Activated B cell treated with CpG ODN at 0.5 μM for 24 hours (primary cell): Measurements from ENCODE around the gene RALGAPB. TPM values are rescaled to one million over a fixed set of nuclear protein-coding genes. Genes with fewer than 3 reads are reported as not detected.

Source experiments
- ATAC-seq: fragments of 200-7000 bp; cut with Tn5 transposase; one replicate; pipeline ENCODE4 v1.10.0; 2021; ENCODE audit warnings: low read depth, mild to moderate bottlenecking, moderate library complexity
- CTCF ChIA-PET: fragments of 350-600 bp; sonication (Branson Sonifier 250); formaldehyde crosslinking; loops from one replicate; lab custom pipeline; 2021; ENCODE audit warnings: antibody characterized with exemption; lab: Charles Lee
- POLR2A ChIA-PET: fragments of 350-600 bp; sonication (Branson Sonifier 250); formaldehyde crosslinking; loops from one replicate; lab custom pipeline; 2021; ENCODE audit warnings: antibody characterized with exemption; lab: Charles Lee
- DNase-seq: peaks from one replicate; pipeline ENCODE4 v3.0.0; 2022
- H3K27ac Mint-ChIP-seq: one replicate; pipeline ENCODE4 v1.8.0; 2020; ENCODE audit warnings: mixed read lengths
- H3K27me3 Mint-ChIP-seq: one replicate; pipeline ENCODE4 v1.8.0; 2021; ENCODE audit warnings: mixed read lengths
- H3K36me3 Mint-ChIP-seq: one replicate; pipeline ENCODE4 v1.8.0; 2021; ENCODE audit warnings: low read depth, mixed read lengths
- H3K4me1 Mint-ChIP-seq: one replicate; pipeline ENCODE4 v1.8.0; 2021; ENCODE audit warnings: mixed read lengths
- H3K4me3 Mint-ChIP-seq: one replicate; pipeline ENCODE4 v1.8.0; 2020; ENCODE audit warnings: mild to moderate bottlenecking, mixed read lengths
- H3K9me3 Mint-ChIP-seq: one replicate; pipeline ENCODE4 v1.8.0; 2020; ENCODE audit warnings: mixed read lengths
- CTCF ChIP-seq: fragments of 200-600 bp; IDR thresholded peaks from one replicate; pipeline ENCODE4 v1.8.0; 2022; ENCODE audit warnings: antibody characterized with exemption, mild to moderate bottlenecking
- intact Hi-C: fragments of 100-400 bp; cut with micrococcal nuclease; formaldehyde crosslinking; loops from one replicate; pipeline ENCODE4 v1.15.1; 2024
- total RNA-seq: library from RNA; stranded (reverse); gene quantifications from 2 replicates; pipeline ENCODE4 v1.2.3, GENCODE V29; 2022

Gene RALGAPB
- total RNA-seq, 1 donor from 2014 or later, result 48.3 TPM

GRCh38 chr20:38548356-38549083 is 75.9 kb downstream of the RALGAPB start:
- ATAC-seq, result no peak

GRCh38 chr20:38550274-38550673 is 77.6 kb downstream of the RALGAPB start:
- Mint-ChIP-seq H3K27me3 (no peaks in the 10 kb centered on the region), H3K36me3 (peaks cover 63% of the 10 kb centered on the region), H3K4me3 (no peak overlapping the region), H3K9me3 (no peaks in the 10 kb centered on the region), H3K27ac (no peak overlapping the region), H3K4me1 (no peaks in the 10 kb centered on the region)
- no peak for DNase-seq
- intact Hi-C loops, result no loop called here
- no peak for TF ChIP-seq CTCF
- CTCF ChIA-PET, result no interaction called here
- POLR2A ChIA-PET, result no interaction called here
- ATAC-seq, result no peak

More at GRCh38 chr20:38548356-38549083, 75.9 kb downstream of the RALGAPB start:
- no peaks in the 10 kb centered on the region for H3K4me1 Mint-ChIP-seq
- intact Hi-C loops, result no loop called here
- peaks cover 58% of the 10 kb centered on the region for H3K36me3 Mint-ChIP-seq
- no peaks in the 10 kb centered on the region for H3K27me3 Mint-ChIP-seq
- no peaks in the 10 kb centered on the region for H3K9me3 Mint-ChIP-seq
- no peak overlapping the region for H3K27ac Mint-ChIP-seq
- POLR2A ChIA-PET, result no interaction called here
- no peak for TF ChIP-seq CTCF
- no peak overlapping the region for H3K4me3 Mint-ChIP-seq
- no peak for DNase-seq
- CTCF ChIA-PET, result no interaction called here

- POLR2A ChIA-PET, result no interaction called here
- H3K36me3 Mint-ChIP-seq, result peaks cover 58% of the 10 kb centered on the region
- no peaks in the 10 kb centered on the region for H3K27me3 Mint-ChIP-seq
- CTCF ChIA-PET, result no interaction called here
- H3K4me1 Mint-ChIP-seq, result no peaks in the 10 kb centered on the region
- no peak for TF ChIP-seq CTCF
- intact Hi-C loops, result no loop called here
- H3K27ac Mint-ChIP-seq, result no peak overlapping the region
- no peaks in the 10 kb centered on the region for H3K9me3 Mint-ChIP-seq
- H3K4me3 Mint-ChIP-seq, result no peak overlapping the region
- ATAC-seq (no peak), DNase-seq (no peak)
These were observed 78.5 kb downstream of the RALGAPB start for GRCh38 chr20:38551056-38551626.

DNA sequence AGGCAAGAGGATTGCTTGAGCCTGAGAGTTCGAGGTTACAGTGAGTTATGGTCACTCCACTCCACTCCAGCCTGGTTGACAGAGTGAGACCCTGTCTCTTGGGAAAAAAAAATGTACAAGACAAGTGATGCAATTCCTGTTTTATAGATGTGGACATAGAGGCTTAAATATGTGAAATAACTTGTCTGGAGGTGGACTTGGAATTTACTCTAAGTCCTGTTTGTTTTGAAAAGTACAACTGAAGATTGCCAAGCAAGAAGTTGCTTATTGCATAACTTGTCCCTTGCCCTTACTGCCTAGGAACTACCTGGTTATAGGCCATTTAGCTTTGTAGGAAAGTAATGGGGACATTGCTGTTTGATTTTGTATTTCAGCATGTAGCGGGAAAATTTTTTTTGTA is 82.3 kb downstream of the RALGAPB start:
- intact Hi-C loops, result no loop called here
- Mint-ChIP-seq H3K36me3 (peaks cover 56% of the 10 kb centered on the region), H3K4me1 (no peaks in the 10 kb centered on the region), H3K27ac (no peak overlapping the region), H3K27me3 (no peaks in the 10 kb centered on the region), H3K9me3 (no peaks in the 10 kb centered on the region), H3K4me3 (no peak overlapping the region)
- POLR2A ChIA-PET, result no interaction called here
- no peak for DNase-seq
- CTCF ChIA-PET, result no interaction called here
- ATAC-seq, result no peak
- TF ChIP-seq CTCF, result no peak

DNA sequence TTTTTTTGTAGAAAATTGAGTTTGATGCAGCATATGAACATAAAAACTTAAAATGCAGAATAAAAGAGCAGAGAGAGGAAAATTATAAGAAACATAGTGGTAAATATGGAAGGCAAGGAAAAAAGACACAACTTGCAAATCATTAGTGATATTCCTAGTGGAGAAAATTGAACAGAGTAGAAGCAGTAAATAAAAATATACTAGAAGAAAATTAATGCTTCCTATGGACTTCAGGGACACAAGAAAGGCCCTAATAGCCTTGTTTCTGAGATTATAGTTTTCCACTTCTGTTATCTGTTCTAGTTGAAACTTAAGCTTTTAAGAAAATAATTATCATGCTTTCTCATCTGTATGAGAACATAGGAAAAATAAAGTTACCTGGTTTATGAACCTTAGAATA is 82.8 kb downstream of the RALGAPB start:
- Mint-ChIP-seq H3K4me1 (no peaks in the 10 kb centered on the region), H3K9me3 (no peaks in the 10 kb centered on the region), H3K4me3 (no peak overlapping the region), H3K36me3 (peaks cover 57% of the 10 kb centered on the region), H3K27ac (no peak overlapping the region), H3K27me3 (no peaks in the 10 kb centered on the region)
- ChIA-PET POLR2A (no interaction called here), CTCF (no interaction called here)
- intact Hi-C loops, result no loop called here
- DNase-seq (no peak), ATAC-seq (no peak)
- TF ChIP-seq CTCF, result no peak
